ENCODE data around the gene N4BP3. TPM values are rescaled to one million over a fixed set of nuclear protein-coding genes. Genes with fewer than 3 reads are reported as not detected.

N4BP3 gene
- total RNA-seq, 1 donor from 2014 or later = 0.21 TPM

DNA sequence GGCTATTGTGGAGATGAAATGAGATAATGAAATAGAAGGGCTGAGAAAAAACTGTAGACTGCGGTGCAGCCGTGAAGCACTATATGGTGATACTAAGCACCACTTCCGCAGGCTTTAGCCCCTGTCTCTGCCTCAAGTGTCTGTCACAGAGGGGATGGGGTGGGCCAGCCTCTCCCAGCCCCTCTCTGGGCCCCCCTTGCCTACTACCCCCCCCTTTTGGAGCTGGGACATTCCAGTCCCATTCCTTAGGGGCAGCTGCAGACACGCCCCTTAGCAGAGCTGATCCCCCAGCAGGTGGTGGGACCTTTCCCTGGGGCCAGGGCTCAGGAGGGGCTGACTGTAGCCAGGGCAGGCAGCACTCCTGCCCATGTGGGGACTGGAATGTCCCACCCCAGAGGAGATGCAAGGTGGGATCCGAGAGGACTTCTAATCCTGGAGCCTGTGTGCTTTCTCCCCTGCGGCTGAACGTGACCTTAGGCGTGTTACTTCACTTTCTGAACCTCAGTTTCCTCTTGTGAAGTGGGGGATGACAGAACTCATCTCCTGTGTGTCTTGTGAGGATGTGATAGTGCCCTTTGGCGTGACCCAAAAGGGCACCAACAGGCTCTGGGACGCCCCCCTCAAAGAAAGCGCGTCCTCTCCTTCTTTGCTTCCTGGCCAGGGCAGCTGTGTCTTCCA lies 1.9 kb downstream of the N4BP3 start:
- TF ChIP-seq, protein P1, sequence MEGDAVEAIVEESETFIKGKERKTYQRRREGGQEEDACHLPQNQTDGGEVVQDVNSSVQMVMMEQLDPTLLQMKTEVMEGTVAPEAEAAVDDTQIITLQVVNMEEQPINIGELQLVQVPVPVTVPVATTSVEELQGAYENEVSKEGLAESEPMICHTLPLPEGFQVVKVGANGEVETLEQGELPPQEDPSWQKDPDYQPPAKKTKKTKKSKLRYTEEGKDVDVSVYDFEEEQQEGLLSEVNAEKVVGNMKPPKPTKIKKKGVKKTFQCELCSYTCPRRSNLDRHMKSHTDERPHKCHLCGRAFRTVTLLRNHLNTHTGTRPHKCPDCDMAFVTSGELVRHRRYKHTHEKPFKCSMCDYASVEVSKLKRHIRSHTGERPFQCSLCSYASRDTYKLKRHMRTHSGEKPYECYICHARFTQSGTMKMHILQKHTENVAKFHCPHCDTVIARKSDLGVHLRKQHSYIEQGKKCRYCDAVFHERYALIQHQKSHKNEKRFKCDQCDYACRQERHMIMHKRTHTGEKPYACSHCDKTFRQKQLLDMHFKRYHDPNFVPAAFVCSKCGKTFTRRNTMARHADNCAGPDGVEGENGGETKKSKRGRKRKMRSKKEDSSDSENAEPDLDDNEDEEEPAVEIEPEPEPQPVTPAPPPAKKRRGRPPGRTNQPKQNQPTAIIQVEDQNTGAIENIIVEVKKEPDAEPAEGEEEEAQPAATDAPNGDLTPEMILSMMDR (IDR thresholded peaks at IDR 0.05) = no peak
- DNase-seq (ENCODE audit: low spot score in 2 of 2) = no peak
- H3K27ac ChIP-seq = no peak overlapping the region
- no peaks in the 10 kb centered on the region for H3K9me3 ChIP-seq
- no peaks in the 10 kb centered on the region for H3K36me3 ChIP-seq
- no peak overlapping the region for H3K4me3 ChIP-seq
- H3K27me3 ChIP-seq = peaks cover 9% of the 10 kb centered on the region
- intact Hi-C loops (cut with DNase I) = no loop called here
- H3K4me1 ChIP-seq = peaks cover 0 to 6% of the 10 kb centered on the region in 2 donors

DNA sequence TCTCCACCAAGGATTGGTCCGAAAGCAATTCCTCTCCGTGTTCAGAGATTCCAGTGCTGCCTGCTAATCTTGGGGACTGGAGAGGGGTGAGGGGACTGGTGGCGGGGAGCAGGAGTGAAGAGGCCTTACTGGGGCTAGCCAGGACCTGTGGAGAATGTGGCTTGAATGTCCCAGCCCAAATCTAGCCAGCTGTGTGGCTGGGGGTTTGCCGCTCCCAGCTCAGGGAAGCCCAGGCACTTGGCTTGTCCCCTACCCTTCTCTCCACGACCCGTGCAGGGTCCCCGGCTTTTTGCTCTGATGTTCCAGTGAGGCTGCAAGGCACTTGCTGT lies 2.4 kb downstream of the N4BP3 start:
- no peak for DNase-seq (ENCODE audit: low spot score in 2 of 2)
- peaks cover 9% of the 10 kb centered on the region for H3K27me3 ChIP-seq
- peaks cover 0 to 6% of the 10 kb centered on the region in 2 donors for H3K4me1 ChIP-seq
- H3K36me3 ChIP-seq = no peaks in the 10 kb centered on the region
- H3K9me3 ChIP-seq = no peaks in the 10 kb centered on the region
- TF ChIP-seq, protein P1 (IDR thresholded peaks at IDR 0.05) = no peak
- intact Hi-C loops (cut with DNase I) = no loop called here
- H3K27ac ChIP-seq = no peak overlapping the region
- H3K4me3 ChIP-seq = no peak overlapping the region

DNA sequence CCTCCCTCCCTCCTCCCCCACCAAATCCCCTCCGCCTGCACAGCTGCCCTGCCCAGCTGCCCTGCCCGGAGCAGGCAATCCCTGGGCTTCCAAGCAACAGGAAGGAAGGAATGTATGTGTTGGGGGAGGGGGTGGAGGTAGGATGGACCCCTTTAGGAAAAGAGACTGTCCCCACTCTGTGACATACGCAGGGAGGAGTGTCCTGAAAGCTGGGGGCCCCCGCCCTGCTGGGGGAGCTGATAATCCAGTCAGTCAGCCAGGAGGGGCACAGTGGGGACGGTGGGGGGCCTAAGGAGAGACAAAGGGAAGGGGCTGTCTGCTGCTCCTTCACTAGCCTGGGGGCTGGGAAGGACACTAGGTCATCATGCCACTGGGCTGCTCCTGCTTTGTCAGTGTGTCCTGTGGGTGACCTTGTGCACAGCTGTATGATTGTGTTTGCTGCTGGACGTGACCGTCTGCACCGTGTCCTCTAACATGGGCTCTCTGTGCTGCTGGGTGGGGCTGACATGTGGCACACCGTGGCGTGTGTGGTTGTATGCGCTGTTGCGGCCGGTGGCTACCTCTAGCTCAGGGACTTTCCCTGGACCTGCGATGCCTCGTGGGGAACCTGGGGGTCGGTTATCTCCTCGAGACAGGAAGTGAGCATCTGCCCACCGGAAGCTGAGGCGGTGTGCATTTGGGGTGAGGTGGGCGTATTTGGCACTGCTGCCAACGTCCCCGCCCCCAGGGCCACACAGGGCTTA lies 3.0 kb downstream of the N4BP3 start:
- DNase-seq (ENCODE audit: low spot score in 2 of 2) = no peak
- TF ChIP-seq, protein P1 (IDR thresholded peaks at IDR 0.05) = no peak
- intact Hi-C loops (cut with DNase I) = no loop called here
- no peak overlapping the region for H3K4me3 ChIP-seq
- H3K4me1 ChIP-seq = peaks cover 0 to 6% of the 10 kb centered on the region in 2 donors
- H3K27ac ChIP-seq = no peak overlapping the region
- H3K9me3 ChIP-seq = no peaks in the 10 kb centered on the region
- peaks cover 9% of the 10 kb centered on the region for H3K27me3 ChIP-seq
- H3K36me3 ChIP-seq = no peaks in the 10 kb centered on the region

DNA sequence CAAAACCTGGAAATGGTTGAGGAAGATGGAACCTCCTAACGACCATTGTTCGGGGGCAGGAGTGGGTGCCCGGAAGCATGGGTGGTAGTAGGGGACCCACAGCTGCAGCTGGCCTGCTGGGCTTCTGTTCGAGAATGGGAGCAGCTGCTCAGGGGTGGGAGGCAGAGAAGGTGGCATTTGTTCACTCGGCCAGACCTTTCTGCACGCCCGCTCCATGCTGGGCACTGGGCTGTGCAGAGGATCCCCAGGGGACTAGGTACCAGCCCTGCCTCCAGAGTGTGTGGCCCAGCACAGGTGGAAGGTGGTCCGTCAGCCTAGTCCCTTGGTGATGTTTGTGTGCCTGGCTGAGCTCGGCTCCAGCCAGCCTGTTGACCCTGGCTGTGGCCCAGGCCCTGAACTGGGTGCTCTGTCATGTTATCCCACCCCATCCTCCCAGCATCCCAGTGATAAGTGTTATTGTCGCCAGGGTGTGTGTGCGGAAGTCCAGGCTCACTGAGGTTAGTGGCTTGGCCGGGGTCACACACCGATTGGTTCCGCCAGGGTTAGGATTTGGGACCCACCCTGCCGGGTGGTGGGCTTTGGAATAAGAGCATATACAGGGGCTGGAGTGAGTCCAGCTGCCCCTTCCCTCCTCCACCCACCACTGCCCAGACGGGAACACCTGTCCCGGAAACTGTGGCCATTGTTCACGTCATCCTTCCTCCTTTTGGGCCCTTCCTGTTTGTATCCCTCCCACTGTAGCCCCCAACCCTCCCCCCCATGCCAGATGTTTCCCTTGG lies 4.8 kb downstream of the N4BP3 start:
- H3K27ac ChIP-seq = no peak overlapping the region

DNA sequence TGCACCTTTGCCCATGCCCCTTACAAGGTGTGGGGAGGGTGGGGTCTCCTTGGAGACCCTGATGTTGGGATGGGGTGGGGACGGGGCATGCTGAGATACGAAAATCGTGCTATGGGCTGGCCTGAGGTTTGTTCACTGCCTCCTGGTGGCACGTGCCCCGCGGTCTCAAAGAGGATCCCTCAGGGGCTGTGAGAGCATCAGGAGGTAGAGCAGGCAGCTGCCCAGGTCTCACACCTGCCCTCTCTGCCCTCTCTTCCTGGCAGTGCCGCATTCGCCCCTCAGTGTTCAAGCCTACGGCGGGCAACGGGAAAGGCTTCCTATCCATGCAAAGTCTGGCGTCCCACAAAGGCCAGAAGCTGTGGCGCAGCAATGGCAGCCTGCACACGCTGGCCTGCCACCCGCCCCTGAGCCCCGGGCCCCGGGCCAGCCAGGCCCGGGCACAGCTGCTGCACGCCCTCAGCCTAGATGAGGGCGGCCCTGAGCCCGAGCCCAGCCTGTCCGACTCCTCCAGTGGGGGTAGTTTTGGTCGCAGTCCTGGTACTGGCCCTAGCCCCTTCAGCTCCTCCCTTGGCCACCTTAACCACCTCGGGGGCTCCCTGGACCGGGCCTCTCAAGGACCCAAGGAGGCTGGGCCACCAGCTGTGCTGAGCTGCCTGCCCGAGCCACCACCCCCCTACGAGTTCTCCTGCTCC lies 6.7 kb downstream of the N4BP3 start:
- Histone ChIP-seq H3K27me3 (no peaks in the 10 kb centered on the region), H3K27ac (no peak overlapping the region), H3K9me3 (no peaks in the 10 kb centered on the region), H3K4me1 (no peaks in the 10 kb centered on the region), H3K4me3 (no peak overlapping the region), H3K36me3 (no peaks in the 10 kb centered on the region)
- no peak for DNase-seq (ENCODE audit: low spot score in 2 of 2)
- intact Hi-C loops (cut with DNase I) = no loop called here
- TF ChIP-seq, protein P1 (IDR thresholded peaks at IDR 0.05) = no peak

More for the DNA sequence above, 4.8 kb downstream of the N4BP3 start:
- Histone ChIP-seq H3K9me3 (no peaks in the 10 kb centered on the region), H3K4me1 (peaks cover 0 to 6% of the 10 kb centered on the region in 2 donors), H3K27me3 (peaks cover 9% of the 10 kb centered on the region), H3K4me3 (no peak overlapping the region), H3K36me3 (no peaks in the 10 kb centered on the region)
- no peak for DNase-seq (ENCODE audit: low spot score in 2 of 2)
- TF ChIP-seq, protein P1 (IDR thresholded peaks at IDR 0.05) = no peak
- intact Hi-C loops (cut with DNase I) = no loop called here
